ENCODE measurements around the gene ANKRD23. TPM values are rescaled to one million over a fixed set of nuclear protein-coding genes. Genes with fewer than 3 reads are reported as not detected.

The ANKRD23 gene
- polyA plus RNA-seq, 1 of the 3 experiments (the other 2 are of a cell fraction), result 3.1 TPM

DNA sequence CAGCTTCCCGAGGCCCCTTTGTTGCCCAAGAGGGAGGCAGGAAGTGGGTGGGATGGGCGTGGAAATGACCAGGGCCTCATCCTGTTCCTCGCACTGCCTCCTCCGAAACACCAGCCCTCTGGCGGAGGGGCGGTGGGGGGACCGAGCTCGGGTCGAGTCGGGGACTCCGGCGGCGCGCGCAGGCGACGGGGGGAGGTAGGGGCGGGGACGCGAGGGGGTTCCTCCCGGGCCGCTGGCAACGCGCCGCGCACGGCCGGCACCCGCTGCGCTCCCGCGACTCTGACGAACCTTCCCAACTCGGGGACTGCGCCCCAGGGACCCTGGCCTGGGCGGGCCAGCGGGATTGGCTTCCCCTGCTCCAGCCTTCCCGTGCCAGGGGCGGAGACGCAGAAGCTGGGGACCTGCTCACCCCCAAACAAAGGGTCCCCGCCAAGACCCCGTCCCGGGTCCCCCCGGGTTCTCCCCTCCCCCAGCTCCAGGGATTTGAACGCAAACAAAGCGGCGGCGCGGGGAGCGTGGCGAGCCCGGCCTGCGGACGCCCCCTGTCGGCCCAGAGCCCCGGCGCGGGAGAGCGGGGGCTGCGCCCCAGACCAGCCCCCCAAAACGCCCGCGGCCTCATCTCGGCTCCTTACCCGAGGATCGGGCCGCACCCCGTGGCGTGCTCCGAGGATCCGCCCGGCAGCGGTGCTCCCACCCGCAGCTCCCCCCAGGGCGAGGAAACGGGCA lies 24.9 kb upstream of the ANKRD23 start:
- H3K9me3 ChIP-seq, result no peaks in the 10 kb centered on the region
- peak overlapping the region; percentile 83 to 92 for H3K27ac ChIP-seq (ENCODE audit: low read depth in 2 of 2, low read length in 1 of 2)
- DNase-seq, result peak; percentile 97
- H3K27me3 ChIP-seq (ENCODE audit: insufficient read depth), result no peaks in the 10 kb centered on the region
- peak overlapping the region; percentile 94 to 95 for H3K4me3 ChIP-seq (ENCODE audit: low read depth in 2 of 2, low read length in 1 of 2)
- H3K4me1 ChIP-seq (ENCODE audit: control insufficient read depth in 1 of 2, insufficient read depth in 2 of 2, low read depth in 1 of 2, low read length in 1 of 2), result peaks cover 9 to 29% of the 10 kb centered on the region in 2 experiments; a peak in 2 of 4 replicates
- ChIA-PET CTCF (interaction anchor here (0.6 to 6.8 kb wide), 23 partner anchors 8 to 298 kb away, joined by 3 to 93 read pairs (median 4); partner anchors contain the start of genes ANKRD36 and ANKRD39), POLR2A (interaction anchor here (0.6 to 2.0 kb wide), 6 partner anchors 11 to 201 kb away, joined by 3 to 27 read pairs (median 3); partner anchors contain the start of genes ANKRD39 and CNNM3)
- peak overlapping the region; percentile 99 for H3K9ac ChIP-seq
- H4K20me1 ChIP-seq (ENCODE audit: insufficient read depth), result peaks cover 30% of the 10 kb centered on the region; the same call in 1 of the 2 replicates
- peaks cover 5 to 36% of the 10 kb centered on the region in 2 experiments for H3K36me3 ChIP-seq (replicated peaks in 1 of 2; ENCODE audit: control insufficient read depth in 1 of 2, insufficient read depth in 2 of 2, low read length in 1 of 2)
- H3K4me2 ChIP-seq, result peak overlapping the region; percentile 96
- peaks cover 38% of the 10 kb centered on the region for H3K79me2 ChIP-seq (ENCODE audit: insufficient read depth)
- H3K9me2 ChIP-seq, result no peaks in the 10 kb centered on the region
- WGBS (ENCODE audit: low lambda C conversion rate), result 0% methylated on average over 9 of the region's 76 CpGs
- H2AFZ ChIP-seq (ENCODE audit: low read depth), result peak overlapping the region; percentile 78; the same call in 1 of the 2 replicates
- H3F3A ChIP-seq (replicated peaks; ENCODE audit: insufficient read depth), result no peaks in the 10 kb centered on the region
- peak; percentile 78 for TF ChIP-seq POLR2AphosphoS5 (IDR thresholded peaks at IDR 0.05; ENCODE audit: low read depth, low read length)
- TF ChIP-seq MEF2A (IDR thresholded peaks at IDR 0.05; ENCODE audit: borderline replicate concordance, low read depth), result no peak
- TF ChIP-seq NFIC (IDR thresholded peaks at IDR 0.05; ENCODE audit: borderline replicate concordance), result no peak
- peak; percentile 68 for TF ChIP-seq TAF1 (IDR thresholded peaks at IDR 0.05; ENCODE audit: borderline replicate concordance, low read depth, low read length)
- peak; percentile 19; the same call in 1 of the 2 replicates for TF ChIP-seq RAD21 (IDR thresholded peaks at IDR 0.05; ENCODE audit: low read length)
- TF ChIP-seq, protein P1, sequence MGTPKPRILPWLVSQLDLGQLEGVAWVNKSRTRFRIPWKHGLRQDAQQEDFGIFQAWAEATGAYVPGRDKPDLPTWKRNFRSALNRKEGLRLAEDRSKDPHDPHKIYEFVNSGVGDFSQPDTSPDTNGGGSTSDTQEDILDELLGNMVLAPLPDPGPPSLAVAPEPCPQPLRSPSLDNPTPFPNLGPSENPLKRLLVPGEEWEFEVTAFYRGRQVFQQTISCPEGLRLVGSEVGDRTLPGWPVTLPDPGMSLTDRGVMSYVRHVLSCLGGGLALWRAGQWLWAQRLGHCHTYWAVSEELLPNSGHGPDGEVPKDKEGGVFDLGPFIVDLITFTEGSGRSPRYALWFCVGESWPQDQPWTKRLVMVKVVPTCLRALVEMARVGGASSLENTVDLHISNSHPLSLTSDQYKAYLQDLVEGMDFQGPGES (IDR thresholded peaks at IDR 0.05; ENCODE audit: low read depth, low read length), result no peak
- 0 out of 2 replicates have a peak, but pooled peaks have one; percentile 33 for TF ChIP-seq TEAD4 (IDR thresholded peaks at IDR 0.05; ENCODE audit: borderline replicate concordance, insufficient read depth)
- no peak for TF ChIP-seq FOXJ3 (CRISPR knock-in tag; IDR thresholded peaks at IDR 0.05)
- TF ChIP-seq SMC3 (IDR thresholded peaks at IDR 0.05; ENCODE audit: low read depth, low read length), result no peak
- no peak for TF ChIP-seq TCF12 (IDR thresholded peaks at IDR 0.05)
- TF ChIP-seq FOSL2 (IDR thresholded peaks at IDR 0.05; ENCODE audit: borderline replicate concordance, low read depth), result no peak
- TF ChIP-seq, protein P2, sequence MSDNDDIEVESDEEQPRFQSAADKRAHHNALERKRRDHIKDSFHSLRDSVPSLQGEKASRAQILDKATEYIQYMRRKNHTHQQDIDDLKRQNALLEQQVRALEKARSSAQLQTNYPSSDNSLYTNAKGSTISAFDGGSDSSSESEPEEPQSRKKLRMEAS (IDR thresholded peaks at IDR 0.05; ENCODE audit: low read depth), result peak; percentile 46; the same call in 1 of the 2 replicates
- TF ChIP-seq, protein P3, sequence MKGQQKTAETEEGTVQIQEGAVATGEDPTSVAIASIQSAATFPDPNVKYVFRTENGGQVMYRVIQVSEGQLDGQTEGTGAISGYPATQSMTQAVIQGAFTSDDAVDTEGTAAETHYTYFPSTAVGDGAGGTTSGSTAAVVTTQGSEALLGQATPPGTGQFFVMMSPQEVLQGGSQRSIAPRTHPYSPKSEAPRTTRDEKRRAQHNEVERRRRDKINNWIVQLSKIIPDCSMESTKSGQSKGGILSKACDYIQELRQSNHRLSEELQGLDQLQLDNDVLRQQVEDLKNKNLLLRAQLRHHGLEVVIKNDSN (IDR thresholded peaks at IDR 0.05; ENCODE audit: borderline replicate concordance, low read depth), result no peak
- TF ChIP-seq GATA2 (CRISPR knock-in tag; IDR thresholded peaks at IDR 0.05), result no peak
- peak; percentile 55; the same call in 1 of the 2 replicates for TF ChIP-seq SIN3A (IDR thresholded peaks at IDR 0.05; ENCODE audit: borderline replicate concordance, low read depth, low read length)
- TF ChIP-seq YY1 (IDR thresholded peaks at IDR 0.05; ENCODE audit: low read depth), result no peak
- TF ChIP-seq FOXM1 (IDR thresholded peaks at IDR 0.05; ENCODE audit: low read depth), result peak; percentile 60; the same call in 1 of the 2 replicates
- TF ChIP-seq RXRA (IDR thresholded peaks at IDR 0.05; ENCODE audit: borderline replicate concordance, low read depth), result no peak
- TF ChIP-seq CHD2 (IDR thresholded peaks at IDR 0.05; ENCODE audit: low read length, partially characterized antibody), result peak; percentile 48
- 0 out of 2 replicates have a peak, but pooled peaks have one; percentile 26 for TF ChIP-seq NRF1 (IDR thresholded peaks at IDR 0.05; ENCODE audit: low read depth, low read length)
- TF ChIP-seq JUND (IDR thresholded peaks at IDR 0.05), result no peak
- TF ChIP-seq, protein P4, sequence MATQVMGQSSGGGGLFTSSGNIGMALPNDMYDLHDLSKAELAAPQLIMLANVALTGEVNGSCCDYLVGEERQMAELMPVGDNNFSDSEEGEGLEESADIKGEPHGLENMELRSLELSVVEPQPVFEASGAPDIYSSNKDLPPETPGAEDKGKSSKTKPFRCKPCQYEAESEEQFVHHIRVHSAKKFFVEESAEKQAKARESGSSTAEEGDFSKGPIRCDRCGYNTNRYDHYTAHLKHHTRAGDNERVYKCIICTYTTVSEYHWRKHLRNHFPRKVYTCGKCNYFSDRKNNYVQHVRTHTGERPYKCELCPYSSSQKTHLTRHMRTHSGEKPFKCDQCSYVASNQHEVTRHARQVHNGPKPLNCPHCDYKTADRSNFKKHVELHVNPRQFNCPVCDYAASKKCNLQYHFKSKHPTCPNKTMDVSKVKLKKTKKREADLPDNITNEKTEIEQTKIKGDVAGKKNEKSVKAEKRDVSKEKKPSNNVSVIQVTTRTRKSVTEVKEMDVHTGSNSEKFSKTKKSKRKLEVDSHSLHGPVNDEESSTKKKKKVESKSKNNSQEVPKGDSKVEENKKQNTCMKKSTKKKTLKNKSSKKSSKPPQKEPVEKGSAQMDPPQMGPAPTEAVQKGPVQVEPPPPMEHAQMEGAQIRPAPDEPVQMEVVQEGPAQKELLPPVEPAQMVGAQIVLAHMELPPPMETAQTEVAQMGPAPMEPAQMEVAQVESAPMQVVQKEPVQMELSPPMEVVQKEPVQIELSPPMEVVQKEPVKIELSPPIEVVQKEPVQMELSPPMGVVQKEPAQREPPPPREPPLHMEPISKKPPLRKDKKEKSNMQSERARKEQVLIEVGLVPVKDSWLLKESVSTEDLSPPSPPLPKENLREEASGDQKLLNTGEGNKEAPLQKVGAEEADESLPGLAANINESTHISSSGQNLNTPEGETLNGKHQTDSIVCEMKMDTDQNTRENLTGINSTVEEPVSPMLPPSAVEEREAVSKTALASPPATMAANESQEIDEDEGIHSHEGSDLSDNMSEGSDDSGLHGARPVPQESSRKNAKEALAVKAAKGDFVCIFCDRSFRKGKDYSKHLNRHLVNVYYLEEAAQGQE (IDR thresholded peaks at IDR 0.05; ENCODE audit: low read depth, low read length), result no peak; the same call in 1 of the 2 replicates
- TF ChIP-seq, protein P5, sequence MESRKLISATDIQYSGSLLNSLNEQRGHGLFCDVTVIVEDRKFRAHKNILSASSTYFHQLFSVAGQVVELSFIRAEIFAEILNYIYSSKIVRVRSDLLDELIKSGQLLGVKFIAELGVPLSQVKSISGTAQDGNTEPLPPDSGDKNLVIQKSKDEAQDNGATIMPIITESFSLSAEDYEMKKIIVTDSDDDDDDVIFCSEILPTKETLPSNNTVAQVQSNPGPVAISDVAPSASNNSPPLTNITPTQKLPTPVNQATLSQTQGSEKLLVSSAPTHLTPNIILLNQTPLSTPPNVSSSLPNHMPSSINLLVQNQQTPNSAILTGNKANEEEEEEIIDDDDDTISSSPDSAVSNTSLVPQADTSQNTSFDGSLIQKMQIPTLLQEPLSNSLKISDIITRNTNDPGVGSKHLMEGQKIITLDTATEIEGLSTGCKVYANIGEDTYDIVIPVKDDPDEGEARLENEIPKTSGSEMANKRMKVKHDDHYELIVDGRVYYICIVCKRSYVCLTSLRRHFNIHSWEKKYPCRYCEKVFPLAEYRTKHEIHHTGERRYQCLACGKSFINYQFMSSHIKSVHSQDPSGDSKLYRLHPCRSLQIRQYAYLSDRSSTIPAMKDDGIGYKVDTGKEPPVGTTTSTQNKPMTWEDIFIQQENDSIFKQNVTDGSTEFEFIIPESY (IDR thresholded peaks at IDR 0.05; ENCODE audit: borderline replicate concordance, low read depth), result no peak
- no peak for TF ChIP-seq RFX5 (IDR thresholded peaks at IDR 0.05; ENCODE audit: low read length)
